Uterus (tissue), 2 donors: Measurements from ENCODE around the gene PHYHIPL.

Source experiments
- POLR2A ChIP-seq, 2 donors: fragments of 450-650 bp; IDR thresholded peaks; one replicate each; pipeline ENCODE4 v1.6.1; 2016; ENCODE audit warnings: antibody characterized with exemption in 2 of 2, mild to moderate bottlenecking in 1 of 2, moderate library complexity in 1 of 2
- TF ChIP-seq, protein P1 (sequence below), 4 experiments: fragments of 200-600 bp in 2 of 4; fragments of 450-650 bp in 2 of 4; sonication (generic) in 2 of 4; IDR thresholded peaks; one replicate each; pipeline ENCODE4 v1.5.1; 2016 to 2019; ENCODE audit warnings: antibody characterized with exemption in 4 of 4, mild to moderate bottlenecking in 2 of 4, moderate library complexity in 1 of 4

DNA sequence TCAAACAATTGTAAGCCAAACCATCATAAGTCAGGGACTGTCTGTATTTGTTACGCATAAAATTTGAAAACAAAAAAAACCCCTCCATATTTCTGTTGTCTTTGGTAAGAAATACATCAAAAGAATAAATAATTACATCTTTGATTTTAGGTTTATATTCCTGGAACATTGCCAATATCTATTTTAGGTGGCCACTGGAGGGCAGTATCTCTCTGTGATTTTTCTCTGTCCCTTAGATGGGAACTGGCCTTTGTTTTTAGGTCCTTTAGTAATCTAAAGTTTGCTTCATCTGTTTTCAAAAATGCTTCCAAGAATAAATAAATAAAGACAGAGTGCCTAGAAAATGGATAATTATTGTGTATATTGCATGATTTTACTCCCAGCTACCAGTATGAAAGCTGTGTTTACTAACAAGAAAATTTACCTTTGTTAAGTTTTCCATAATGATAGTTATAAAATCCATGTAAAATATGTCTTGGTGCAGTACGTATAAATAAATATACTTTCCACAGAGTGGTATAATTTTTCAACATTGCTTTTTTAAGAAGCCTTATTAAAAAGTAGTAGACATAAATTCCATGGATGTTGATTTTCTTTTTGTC, 64.2 kb downstream of the PHYHIPL start:
- TF ChIP-seq, protein P1, sequence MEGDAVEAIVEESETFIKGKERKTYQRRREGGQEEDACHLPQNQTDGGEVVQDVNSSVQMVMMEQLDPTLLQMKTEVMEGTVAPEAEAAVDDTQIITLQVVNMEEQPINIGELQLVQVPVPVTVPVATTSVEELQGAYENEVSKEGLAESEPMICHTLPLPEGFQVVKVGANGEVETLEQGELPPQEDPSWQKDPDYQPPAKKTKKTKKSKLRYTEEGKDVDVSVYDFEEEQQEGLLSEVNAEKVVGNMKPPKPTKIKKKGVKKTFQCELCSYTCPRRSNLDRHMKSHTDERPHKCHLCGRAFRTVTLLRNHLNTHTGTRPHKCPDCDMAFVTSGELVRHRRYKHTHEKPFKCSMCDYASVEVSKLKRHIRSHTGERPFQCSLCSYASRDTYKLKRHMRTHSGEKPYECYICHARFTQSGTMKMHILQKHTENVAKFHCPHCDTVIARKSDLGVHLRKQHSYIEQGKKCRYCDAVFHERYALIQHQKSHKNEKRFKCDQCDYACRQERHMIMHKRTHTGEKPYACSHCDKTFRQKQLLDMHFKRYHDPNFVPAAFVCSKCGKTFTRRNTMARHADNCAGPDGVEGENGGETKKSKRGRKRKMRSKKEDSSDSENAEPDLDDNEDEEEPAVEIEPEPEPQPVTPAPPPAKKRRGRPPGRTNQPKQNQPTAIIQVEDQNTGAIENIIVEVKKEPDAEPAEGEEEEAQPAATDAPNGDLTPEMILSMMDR (IDR thresholded peaks at IDR 0.05), result peak; percentile 65 to 78 (median 72)
- no peak for TF ChIP-seq POLR2A (IDR thresholded peaks at IDR 0.05)
